ENCODE results near the gene ASB13.

DNA sequence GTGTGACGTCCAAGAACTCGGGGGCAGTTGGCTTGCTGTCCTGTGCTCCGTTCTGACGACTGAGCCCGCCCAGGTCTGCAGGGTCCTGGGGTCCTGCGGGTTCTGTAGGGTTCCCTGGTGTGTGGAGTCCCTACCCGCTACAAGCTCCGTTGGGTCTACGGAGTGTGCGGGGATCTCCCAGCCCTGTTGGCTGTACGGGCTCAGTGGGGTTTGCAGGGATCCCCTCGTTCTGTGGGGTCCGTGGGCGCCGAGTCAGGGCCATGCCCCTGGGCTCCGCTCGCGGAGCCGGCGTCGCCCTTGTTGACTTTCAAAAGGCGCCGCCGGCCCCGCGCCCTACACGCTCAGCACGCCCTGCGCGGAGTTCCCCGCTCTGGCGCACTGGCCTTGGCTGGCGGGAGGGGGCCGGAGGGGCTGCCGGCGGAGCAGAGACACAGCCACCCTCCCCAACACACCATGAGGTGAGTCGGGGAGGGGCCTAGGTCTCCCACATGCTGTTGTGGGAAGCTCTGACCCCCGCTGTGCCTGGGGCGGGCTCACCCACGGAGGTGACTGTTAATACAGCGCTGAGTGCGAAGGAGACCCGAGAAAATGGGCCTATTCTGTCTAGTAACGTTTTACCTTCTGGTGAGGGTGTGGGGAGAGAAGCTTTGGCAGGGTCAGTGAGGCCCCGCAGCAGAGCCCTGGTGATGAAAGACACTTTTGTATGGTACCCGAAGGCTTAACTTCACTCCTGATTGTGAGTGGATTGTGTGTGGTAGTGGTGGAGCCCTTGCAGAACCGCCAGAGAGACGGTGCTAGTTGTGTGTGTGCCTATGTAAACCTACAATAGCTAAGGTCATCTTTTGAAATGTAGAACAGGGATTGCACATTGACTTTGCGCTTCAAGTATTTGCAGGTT, 26.3 kb upstream of the ASB13 start:
- TF ChIP-seq, protein P1, sequence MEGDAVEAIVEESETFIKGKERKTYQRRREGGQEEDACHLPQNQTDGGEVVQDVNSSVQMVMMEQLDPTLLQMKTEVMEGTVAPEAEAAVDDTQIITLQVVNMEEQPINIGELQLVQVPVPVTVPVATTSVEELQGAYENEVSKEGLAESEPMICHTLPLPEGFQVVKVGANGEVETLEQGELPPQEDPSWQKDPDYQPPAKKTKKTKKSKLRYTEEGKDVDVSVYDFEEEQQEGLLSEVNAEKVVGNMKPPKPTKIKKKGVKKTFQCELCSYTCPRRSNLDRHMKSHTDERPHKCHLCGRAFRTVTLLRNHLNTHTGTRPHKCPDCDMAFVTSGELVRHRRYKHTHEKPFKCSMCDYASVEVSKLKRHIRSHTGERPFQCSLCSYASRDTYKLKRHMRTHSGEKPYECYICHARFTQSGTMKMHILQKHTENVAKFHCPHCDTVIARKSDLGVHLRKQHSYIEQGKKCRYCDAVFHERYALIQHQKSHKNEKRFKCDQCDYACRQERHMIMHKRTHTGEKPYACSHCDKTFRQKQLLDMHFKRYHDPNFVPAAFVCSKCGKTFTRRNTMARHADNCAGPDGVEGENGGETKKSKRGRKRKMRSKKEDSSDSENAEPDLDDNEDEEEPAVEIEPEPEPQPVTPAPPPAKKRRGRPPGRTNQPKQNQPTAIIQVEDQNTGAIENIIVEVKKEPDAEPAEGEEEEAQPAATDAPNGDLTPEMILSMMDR (IDR thresholded peaks at IDR 0.05; ENCODE audit: low read length): no peak
- no peak for TF ChIP-seq EZH2 (optimal IDR thresholded peaks at IDR 0.05; ENCODE audit: low read depth, low read length)
- TF ChIP-seq EZH2phosphoT487 (IDR thresholded peaks at IDR 0.05; ENCODE audit: low read length): no peak
